ENCODE measurements around the gene KIF2C.

GRCh38 chr1:44817307-44817706 lies 77.7 kb downstream of the KIF2C start:
- TF ChIP-seq REST (IDR thresholded peaks at IDR 0.05; ENCODE audit: low read depth) (no peak), YY1 (IDR thresholded peaks at IDR 0.05; ENCODE audit: low read depth) (no peak), RAD21 (IDR thresholded peaks at IDR 0.05; ENCODE audit: low read depth) (no peak), TAF1 (IDR thresholded peaks at IDR 0.05; ENCODE audit: low read depth) (no peak), MAX (IDR thresholded peaks at IDR 0.05) (no peak), NFIC (IDR thresholded peaks at IDR 0.05) (no peak)
